AG10803 (cell line): ENCODE measurements around the gene CPNE1.

Experiments
- DNase-seq: peaks from one replicate; pipeline ENCODE4 v3.0.0; 2010; ENCODE audit warnings: low read depth
- H3K4me3 ChIP-seq: 2 replicates; pipeline ENCODE4 v1.5.1; 2011; ENCODE audit warnings: mild to moderate bottlenecking, low read length, control low read depth
- TF ChIP-seq, protein P1 (sequence below): conservative IDR thresholded peaks from 2 replicates; pipeline ENCODE4 v1.5.1; 2011; ENCODE audit warnings: mild to moderate bottlenecking, low read length, control low read depth, inconsistent platforms

Gene CPNE1

DNA sequence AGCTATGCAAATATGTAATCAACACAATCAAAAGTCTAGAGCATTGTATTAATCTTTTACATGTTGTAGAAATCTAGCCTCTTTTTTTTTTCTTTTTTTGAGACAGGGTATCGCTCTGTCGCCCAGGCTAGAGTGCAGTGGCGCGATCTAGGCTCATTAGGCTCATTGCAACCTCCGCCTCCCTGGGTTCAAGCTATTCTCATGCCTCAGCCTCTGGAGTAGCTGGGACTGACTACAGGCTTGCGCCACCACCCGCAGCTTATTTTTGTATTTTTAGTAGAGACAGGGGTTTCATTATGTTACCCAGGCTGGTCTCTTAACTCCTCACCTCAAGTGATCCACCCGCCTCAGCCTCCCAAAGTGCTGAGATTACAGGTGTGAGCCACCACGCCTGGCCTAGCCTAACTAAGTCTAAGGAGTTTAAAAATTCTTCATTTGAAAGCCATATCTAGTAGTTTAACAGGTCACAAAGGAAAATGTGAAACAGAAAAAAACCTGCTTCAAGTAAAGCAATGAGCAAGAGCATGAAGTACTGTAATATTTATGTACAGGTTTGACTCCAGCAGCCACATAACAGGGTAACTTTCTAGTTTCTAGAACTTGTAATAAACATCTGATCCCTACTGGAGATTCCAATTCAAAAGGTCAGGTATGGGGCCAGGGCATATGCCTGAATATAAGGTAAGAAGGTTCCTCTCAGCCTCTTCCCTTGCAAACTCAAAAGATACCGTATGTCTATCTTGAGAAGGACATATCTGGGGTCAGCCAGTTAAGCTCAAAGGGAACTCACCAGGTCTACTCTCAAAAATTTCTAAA is 4.4 kb downstream of the CPNE1 start:
- H3K4me3 ChIP-seq = no peak overlapping the region
- DNase-seq = no peak
- TF ChIP-seq, protein P1, sequence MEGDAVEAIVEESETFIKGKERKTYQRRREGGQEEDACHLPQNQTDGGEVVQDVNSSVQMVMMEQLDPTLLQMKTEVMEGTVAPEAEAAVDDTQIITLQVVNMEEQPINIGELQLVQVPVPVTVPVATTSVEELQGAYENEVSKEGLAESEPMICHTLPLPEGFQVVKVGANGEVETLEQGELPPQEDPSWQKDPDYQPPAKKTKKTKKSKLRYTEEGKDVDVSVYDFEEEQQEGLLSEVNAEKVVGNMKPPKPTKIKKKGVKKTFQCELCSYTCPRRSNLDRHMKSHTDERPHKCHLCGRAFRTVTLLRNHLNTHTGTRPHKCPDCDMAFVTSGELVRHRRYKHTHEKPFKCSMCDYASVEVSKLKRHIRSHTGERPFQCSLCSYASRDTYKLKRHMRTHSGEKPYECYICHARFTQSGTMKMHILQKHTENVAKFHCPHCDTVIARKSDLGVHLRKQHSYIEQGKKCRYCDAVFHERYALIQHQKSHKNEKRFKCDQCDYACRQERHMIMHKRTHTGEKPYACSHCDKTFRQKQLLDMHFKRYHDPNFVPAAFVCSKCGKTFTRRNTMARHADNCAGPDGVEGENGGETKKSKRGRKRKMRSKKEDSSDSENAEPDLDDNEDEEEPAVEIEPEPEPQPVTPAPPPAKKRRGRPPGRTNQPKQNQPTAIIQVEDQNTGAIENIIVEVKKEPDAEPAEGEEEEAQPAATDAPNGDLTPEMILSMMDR = no peak

DNA sequence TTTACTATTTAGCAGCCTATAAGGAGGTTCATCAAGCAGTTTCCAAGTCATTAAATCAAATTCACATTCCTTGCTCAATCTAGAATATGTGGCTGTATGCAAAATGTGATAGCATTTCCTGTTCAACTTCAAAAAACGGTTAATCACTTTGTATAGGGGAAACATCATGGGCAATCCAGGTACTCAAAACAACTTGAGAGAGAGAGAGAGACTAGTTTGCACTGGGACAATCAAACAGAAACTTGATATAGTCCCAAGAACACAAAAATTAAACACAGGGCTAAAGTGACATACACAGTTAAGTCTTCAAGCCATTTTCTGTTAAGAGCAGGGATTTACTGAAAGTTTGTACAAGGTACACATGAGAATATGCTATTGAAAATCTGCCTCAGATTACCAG is 7.4 kb downstream of the CPNE1 start:
- TF ChIP-seq, protein P1 = no peak
- DNase-seq = no peak
- no peak overlapping the region for H3K4me3 ChIP-seq

DNA sequence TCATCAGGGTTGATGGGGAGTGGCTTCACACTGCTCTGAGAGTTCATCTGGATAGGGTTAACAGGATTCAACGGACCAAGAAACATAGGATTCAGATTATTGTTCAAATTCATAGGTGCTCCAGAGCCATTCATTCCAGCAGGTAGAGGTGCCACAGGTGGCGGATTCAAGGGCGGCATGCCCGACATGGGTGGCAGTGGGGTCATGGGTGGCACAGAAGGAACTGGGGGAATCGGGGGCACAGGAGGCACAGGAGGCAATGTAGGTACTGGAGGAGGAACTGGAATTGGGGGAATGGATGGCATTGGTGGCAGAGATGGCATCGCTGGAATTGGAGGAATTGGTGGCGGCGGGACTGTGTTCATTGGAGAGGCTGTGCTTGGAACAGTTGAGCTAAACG is 10.3 kb downstream of the CPNE1 start:
- no peak for DNase-seq
- H3K4me3 ChIP-seq = no peak overlapping the region
- TF ChIP-seq, protein P1 = no peak

DNA sequence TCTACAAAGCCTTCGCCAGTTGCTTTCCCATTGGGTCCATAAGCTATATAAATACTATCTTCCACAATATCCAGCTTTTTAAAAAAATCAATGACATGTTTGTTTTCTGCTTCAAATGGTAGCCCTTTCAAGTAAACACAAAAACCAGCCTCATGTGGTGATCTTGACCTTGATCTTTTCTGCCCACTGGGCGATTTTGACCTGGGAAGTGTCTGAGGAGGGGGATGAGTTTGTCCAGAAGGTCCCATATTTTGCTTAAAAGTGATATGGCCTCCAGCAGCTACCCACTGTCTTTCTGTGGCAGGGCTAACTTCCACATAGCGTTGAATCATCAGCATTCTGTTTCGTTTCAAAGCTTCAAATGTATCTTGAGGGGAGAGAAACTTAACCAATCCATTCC is 10.8 kb downstream of the CPNE1 start:
- DNase-seq = no peak
- no peak overlapping the region for H3K4me3 ChIP-seq
- TF ChIP-seq, protein P1 = no peak

DNA sequence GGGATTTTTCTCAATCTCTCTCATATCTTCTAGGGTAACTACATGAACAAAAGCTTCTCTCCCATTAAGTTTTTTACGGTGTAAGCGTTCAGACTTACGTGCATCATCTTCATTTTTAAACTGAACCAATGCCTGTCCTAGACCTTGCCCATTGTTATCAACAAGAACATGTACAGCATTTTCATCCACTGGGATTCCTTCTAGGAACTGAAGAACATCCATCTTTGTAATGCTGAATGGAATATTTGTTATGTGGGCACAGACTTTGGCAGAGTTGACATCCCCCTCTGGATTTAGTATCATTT is 11.3 kb downstream of the CPNE1 start:
- DNase-seq = no peak
- H3K4me3 ChIP-seq = no peak overlapping the region
- TF ChIP-seq, protein P1 = no peak

DNA sequence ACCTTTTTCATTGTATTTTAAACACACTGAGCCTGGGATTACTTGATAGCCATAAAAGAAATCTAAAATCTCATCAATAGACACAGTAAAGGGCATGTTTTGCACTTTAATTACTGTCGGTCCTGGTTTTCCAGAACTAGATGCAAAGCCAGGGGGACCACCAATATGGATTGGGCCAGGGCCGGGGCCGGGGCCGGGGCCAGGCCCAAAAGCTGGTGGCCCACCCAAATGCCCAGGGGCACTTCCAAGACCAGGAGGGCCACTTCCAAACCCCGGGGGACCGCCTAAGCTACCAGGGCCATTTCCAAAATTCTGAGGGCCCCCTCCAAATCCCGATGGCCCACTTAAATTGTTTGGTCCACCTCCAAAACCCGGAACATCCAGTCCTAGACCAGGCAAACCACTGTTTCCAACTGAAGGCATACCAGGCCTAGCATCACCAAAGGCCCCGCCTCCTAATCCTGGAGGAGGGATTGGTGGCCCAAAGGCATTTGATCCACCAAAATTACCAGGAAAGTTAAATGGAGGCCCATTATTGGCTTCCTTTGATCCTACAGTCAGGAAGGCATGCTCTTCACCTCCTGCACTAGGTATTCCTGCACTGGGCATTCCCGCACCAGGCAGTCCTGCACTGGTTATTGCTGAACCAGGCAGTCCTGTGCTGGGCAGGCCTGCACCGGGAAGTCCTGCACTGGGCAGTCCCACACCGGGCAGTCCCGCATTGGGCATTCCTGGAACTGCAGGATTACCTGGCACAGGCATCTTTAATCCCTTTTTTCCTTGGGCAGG is 11.9 kb downstream of the CPNE1 start:
- DNase-seq = no peak
- TF ChIP-seq, protein P1 = no peak
- H3K4me3 ChIP-seq = no peak overlapping the region

DNA sequence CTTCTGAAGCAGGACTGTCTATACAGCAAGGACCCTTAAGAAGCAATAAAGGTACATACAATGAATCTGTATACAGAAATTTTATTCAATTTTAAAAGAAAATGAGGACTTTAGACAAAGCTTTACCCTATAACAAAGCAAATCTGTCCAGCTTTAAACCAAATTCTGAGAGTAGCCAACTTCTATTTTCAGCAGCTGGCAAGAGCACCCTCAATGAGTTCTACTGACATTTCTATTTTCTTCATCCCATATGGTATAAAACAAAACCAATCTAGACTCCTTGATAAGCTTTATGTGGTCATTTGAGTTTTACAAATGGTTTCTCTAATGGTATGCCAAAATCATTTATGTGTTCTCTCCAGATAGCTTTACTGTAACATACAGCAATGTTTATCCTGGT is 12.7 kb downstream of the CPNE1 start:
- H3K4me3 ChIP-seq = no peak overlapping the region
- DNase-seq = no peak
- TF ChIP-seq, protein P1 = no peak
